ENCODE measurements around the gene GNAL.

Gene GNAL

DNA sequence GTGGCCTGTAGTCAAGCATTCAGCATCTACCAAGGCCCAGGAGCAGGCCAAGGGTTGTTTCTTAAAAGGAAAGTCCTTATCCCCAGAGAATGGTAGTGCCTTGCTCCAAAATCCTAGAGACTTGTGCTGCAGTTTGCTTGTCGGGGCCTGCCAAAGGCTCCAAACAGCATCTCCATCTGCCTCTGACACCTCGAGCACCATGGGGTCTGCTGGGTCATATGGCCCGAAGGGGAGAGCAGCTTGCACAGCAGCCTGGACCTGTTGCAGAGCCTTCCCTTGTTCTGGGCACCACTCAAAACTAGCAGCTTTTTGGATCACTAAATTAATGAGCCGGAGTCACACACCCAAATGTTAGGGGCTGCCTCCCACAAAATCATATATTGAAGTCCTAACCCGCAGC is 35.7 kb downstream of the GNAL start:
- ATAC-seq, result no peak
- DNase-seq, result no peak

DNA sequence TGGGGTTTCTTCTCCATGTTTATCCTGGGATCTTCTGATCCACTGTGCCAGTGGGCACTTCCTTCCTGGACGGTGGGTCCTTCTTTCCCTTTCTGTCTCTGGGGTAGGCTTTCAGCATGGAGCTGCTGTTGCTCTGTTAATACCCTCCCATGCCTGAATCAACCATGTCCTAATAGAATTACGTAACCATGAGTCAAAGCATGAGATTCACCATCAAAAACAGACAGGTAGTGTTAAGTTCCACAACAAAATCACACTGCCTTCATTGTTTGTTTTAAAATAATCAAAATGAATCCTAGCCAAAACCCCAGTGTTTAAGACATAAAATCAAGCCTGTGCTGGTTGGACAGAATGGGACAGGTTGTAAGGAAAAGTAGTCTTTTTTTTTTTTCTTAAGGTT is 37.5 kb downstream of the GNAL start:
- DNase-seq (no peak), ATAC-seq (no peak)

DNA sequence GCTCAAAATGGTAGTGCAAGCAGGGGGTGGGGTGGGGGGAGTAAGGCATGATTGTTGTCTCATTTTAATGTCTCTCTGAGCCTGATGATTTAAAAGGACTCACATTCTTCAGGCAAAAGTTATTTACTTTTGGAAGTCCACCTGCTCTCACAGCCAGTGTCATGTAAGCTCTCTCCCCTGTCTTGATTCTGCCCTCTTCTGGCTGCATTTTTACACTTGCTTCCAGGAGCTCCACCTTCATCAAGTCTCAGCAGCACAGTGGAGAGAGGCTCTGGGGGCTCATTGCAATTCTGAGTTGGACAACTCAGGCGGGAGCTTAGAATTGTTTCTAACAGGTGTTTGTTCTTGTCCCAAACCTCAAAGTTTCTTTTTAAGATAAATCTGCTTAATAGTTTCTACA is 39.2 kb downstream of the GNAL start:
- DNase-seq, result no peak
- ATAC-seq, result no peak

DNA sequence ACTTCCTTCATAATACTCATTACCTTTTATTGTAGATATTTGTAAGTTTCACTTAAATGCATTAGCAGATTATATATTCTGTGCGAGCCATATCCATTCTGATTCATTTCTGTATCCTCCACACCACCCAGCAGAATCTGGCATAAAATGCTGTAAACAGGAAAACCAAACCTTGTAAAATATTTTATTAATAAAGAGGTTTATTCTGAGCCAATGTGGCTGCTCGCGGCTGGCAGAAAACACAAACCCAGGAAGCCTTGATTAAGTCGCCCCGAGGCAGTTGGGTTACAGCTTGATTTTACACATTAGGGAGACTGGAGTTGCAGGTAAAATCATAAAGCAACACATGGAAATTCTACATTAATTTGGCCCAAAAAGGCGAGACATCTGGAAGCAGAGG is 40.5 kb downstream of the GNAL start:
- no peak for ATAC-seq

DNA sequence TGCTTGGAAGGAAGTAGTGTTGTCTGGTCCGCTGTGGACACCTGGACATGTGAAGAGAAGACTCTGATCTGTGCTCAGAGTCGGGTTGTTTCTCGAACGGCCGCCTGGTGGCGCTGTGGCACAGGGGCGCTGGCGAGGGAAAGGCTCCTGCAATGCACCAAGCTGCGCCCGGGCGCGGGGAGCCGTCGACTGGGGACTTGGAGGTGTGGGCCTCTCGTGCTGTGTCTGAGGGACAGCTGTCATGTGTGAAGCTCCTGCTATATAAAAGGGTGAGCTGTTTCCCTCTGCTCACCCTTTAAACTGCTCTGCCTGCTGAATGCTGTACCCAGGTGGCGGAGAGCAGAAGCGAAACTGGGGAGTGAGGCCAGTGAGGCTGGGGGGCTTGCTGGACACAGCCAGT is 44.0 kb downstream of the GNAL start:
- DNase-seq (peak; percentile 80), ATAC-seq (peak; percentile 84)

More for the DNA sequence above, 40.5 kb downstream of the GNAL start:
- no peak for DNase-seq

DNA sequence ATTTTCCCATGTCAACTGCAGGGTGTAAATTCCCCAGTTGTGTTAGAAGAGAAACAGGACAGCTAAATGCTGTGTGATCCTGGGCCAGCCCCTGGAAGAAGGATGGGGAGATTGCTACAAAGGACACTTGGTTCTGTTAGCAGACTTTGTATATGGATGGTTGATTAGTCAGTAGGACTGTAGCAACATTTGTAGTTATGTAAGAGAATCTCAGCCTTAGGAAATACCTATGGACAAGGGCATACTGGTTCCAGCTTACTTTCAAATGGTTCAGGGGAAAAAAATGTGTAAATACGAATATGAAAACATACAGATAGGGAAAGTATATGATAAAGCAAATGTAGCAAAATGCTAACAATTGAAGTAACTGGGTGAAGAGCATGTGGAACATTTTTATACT is 47.6 kb downstream of the GNAL start:
- no peak for ATAC-seq
- no peak for DNase-seq

DNA sequence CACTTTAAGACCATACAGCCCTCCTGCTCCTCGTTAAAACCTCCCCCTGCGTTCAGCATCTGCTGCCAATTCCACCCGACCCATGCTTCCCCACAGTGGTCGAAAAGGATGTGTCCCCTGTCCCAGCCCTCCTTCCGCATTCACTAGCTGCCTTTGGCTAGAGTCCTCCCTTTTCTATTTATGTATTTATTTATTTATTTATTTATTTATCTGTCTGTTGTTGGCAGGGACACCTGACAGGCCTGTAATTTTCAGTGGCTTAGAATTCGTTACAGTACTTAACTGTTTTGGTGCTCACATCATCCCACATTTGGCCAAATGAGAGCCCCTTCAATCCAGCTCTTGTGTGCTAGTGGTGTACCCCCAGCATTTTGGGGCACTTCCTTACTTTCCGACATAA is 50.8 kb downstream of the GNAL start:
- ATAC-seq (no peak), DNase-seq (no peak)

DNA sequence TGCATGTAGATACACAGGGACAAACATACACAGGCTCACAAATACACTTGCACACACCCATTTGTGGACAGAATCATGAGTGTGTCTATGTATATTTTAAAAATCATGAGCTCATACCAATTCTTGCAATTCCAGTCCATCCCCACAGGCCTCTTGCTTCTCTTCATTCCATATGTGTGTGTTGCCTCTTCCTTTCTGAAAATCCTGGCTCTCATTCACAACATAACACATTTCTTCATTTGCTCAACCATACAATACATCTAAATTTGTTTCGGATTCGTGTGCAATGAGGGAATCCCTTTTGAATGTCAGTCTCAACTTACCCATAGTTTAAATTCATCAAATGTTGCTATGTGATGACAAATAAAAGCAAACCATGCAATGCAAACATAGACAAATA is 51.4 kb downstream of the GNAL start:
- DNase-seq, result no peak
- no peak for ATAC-seq

DNA sequence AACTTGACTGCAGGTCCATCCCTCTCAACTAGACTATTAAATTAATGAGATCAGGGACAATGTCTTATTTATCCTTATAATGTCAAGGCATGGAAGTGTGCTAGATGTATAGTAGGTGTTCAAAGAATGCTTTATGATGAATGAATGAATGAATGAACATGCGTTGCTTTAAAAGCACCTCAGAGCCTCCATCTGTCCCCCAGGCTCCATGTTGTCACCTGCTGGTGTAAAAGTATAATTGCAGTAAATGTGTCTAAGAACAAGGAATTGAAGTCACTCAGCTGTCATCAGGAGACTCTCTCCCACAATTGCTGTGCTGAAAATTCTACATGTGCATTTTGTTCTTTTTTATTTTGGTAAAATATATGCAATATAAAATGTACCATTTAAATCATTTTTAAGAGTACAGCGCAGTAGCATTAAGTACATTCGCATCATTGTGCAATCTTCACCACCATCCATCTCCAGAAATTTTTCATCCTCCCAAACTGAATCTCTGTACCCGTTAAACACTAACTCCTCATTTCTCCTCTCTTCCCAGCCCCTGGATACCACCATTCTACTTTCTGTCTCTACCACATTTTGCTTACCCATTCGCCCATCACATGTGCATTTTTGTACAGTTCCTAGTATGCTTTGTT is 52.6 kb downstream of the GNAL start:
- ATAC-seq, result no peak
- DNase-seq, result no peak

DNA sequence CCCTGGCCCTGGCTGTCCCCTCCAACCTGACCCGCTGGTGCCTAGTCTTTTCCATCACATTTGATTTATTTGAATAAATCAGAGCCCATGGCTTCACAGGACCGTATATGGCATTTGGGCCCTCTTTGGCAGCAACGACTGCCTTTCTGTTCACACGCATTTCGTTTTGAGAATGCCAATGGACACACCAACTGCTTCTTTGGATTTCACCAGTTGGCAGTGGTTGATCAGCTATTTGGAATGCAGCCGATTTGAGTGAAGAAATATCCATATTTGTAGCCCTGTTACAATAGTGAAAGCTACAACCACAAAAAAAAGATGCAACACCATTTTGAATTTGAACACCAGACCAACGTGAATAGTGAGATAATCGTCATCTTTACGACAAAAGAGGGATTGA is 56.5 kb downstream of the GNAL start:
- ATAC-seq (no peak), DNase-seq (no peak)

DNA sequence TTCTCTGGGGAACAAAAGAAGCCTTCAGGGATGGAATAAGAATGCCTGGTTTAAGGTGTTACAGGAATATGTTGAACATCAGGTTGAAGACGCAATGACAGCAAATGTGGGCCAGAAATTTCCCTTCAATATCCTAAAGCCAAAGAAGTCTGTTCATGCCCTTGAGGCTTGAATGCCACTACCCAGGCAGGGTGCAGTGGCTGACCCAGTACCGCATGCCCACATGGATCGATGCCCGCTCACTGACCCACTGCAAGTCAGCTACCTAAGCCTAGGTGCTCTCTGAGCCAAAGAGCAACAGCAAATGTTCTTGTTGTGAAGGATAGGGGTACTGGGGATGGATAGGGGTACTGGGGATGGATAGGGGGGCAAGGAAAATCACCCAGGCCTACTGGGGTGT is 58.2 kb downstream of the GNAL start:
- DNase-seq (no peak), ATAC-seq (no peak)

DNA sequence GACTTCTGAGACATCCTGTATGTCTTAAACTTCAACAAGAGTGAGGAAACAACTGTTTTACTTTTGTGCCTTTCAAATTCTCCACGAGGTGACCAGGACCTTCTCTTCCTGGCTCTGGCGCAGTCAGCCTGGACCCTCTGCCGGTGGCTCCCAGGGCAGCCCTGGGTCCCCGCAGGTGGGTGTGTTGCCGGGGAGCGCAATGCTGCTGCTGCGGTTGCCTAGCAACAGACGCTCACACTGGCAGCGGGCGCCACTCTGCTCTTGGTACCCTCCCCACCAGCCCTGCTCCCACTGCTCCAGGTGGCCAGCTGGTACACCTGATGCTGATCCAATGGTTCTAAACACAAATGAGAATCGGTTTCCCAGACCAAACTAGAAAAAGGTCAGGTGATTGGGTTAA is 58.7 kb downstream of the GNAL start:
- no peak for DNase-seq
- ATAC-seq, result no peak

DNA sequence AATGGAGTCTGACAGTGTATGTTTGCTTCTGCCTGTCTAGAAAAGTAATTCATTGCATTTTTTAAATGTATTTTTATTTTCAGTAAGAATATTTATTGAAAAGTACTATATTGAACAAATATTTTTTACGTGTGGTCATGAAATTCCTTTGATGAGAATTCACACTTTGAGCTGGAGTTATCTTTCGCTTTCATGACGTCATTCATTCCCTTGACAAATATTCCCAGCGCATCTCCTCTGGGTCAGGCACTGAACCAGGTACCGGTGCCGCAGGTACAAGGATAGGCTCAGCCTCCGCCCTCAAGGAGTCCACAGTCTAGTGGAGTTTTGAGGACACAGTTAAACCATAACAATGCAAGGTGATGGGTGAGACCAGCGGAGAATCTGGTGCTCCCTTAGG is 60.2 kb downstream of the GNAL start:
- no peak for DNase-seq
- no peak for ATAC-seq

DNA sequence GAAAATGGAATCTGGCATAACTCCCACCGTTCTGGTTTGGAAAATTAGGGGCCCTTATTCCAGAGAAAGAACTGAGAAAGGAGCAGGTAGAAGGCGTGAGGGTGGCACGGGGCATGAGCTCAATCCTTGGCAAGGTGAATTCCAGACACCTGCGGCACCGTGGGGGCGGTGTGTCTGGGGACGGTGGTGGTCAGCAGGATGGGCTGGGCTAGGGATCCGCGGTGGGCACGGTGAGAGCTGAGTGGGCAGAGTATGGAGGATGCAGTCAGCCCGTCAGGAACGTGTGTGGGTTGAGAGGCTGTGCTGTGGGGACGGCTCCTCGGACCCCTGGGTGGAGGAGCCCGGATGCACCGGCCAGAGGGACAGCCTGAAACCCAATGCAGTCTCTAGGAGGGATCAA is 61.1 kb downstream of the GNAL start:
- DNase-seq, result no peak
- ATAC-seq, result no peak

DNA sequence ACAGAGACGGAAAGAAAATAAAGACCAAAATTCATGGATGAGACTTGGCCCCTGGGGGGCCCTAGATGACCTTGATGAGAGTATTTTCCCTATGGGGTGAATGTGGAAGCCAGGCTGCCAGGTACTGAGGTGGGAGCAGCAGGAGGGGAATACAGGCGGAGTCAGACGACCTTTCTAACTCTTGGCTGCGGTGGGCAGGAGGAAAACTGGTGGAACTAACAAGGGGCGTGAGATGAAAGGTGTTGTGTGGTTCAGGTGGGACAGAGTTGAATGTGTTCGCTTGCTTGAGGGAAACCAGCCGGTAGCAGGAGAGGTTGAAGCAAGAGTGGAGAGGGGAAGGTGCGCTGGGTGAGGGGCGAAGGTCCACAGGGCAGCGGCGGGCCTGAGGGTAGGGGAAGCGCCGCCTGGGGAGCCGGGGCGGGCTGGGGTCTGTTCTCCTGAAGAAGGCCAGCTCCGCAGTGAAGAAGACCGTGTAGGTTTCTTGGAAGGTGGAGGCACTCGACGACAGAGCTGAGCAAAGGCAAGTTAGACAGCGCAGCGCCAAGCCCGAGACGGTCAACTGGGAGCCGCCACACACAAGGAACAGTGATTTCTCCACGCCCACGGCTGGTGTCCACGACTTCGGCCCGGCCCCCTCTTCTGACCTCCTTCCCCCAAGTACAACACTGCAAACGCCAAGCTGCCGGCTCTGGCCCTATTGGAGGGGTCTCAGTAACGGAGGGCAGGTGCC is 61.7 kb downstream of the GNAL start:
- ATAC-seq (no peak), DNase-seq (no peak)

DNA sequence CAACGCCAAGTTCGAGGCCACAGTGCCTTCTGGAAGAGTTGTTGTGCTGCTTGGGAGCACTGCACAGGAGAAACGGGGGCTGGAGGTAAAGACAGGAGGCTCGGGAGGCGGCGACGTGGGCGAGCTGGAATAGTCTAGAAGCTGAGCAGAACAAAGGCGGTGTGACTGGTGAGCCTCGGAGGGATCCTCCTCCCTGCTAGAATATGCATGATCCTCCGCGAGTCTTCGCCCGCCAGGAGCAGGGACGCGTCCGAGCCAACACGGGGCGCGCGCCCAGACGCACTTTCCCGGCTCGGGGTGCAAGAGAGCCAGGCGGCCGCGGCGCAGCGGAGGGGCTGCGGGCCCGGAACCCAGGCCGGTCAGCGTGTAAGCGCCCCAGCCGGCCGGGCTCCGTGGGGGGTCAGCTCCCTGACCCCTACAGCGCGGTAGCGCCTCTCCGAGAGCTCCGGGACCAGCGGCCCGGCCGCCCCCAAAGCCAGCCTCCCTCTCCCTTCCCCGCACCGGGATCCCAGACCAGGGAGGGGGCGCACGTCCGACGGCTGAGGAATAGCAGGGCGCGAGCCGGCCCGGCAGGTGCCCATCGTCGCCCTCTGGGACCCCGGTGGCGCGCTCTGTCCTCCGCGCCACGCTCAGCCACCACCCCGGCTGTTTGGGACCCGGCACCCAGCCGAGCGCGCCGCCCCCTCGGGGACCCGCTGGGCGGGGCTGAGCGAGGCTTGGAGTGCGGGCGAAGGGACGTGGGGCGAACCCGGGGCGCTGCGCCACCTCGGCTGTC is 62.5 kb downstream of the GNAL start:
- DNase-seq (no peak), ATAC-seq (no peak)

DNA sequence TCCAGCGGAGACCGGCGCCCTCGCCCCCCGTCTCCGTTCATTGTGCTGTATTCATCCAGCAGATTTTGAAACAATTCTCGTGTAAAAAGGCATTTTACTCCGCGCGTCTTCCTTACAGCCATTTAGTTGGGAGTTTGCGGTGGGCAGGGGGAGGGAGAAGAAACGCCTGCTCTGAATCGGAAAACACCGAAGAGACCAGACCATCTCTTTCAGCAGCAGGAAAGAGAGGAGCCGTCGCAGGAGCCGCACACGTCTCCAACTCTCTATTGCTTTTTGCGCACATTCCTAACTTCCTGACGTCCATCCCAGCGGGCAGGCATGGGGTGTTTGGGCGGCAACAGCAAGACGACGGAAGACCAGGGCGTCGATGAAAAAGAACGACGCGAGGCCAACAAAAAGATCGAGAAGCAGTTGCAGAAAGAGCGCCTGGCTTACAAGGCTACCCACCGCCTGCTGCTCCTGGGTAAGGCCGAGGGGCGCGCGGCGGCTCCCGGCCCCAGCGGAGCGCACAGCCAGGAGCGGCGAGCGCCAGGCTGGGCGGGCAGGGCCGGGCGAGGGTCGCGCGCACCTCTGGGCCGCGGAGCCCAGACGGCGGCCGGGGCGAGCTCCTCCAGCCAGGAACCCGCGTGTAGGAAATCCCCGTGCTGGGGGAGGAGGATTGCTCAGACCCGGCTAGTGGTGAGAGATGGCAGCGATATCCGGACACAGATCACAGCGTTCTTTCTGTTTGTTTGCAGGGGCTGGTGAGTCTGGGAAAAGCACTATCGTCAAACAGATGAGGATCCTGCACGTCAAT is 63.2 kb downstream of the GNAL start:
- peak; percentile 14 for DNase-seq

DNA sequence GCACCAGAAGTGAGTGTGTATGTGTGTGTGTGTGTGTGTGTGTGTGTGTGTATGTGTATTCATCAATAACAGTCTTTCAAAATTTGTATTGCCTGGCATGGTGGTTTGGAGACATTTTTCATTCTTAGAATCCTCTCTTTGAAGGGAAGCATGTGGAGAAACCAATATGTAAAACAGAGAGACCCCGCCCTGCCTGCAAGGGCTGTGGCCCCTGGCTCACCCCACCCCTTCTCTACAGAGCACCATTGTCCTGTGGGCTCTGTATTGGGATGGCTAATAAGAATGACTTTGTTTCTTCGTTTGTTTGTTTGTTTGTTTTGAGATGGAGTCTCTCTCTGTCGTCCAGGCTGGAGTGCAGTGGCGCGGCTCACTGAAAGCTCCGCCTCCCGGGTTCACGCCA is 65.9 kb downstream of the GNAL start:
- DNase-seq (no peak), ATAC-seq (no peak)

More for the DNA sequence above, 63.2 kb downstream of the GNAL start:
- no peak for ATAC-seq

DNA sequence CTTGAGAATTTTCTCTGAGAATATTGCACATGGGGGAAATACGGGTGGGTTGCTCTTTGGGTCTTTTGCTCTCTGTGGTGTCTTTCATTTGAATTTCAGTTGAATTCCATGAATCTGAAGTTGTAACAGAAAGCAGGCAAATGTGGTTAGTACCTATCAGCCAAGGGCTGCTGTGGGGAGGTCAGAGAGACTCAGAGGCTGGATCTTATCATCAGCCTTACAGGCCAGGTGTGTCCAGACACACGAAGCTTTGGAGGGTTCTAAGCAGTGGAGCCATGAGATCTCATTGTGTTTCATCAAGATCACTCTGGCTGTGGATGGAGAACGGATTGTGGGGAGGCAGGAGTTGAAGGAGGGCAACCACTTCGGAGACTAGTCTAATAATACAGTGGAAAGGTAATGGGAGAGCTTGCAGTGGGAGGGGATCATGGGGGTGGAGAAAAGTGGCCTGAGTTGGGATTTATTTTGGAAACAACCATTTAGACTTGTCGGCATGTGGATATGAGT is 68.1 kb downstream of the GNAL start:
- ATAC-seq (no peak), DNase-seq (no peak)

DNA sequence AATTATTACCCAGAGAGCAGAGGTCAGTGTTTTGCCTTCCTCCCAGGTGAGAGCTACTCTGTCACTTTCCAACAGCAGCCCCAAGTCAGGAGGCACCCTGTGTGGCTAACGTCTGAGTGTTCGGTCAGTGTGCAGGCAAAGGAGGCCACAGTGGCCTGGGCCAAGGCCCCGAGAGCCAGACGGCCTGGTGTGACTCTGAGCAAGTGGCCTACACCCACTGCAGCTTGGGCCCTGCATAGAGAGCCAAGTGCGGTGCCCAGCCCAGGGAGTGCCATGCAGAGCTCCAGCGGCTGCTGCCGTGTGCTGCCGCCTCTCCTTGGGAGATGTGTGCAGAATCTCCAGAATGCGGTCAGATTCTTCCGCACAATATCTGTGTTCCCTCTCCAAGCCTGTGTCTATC is 70.4 kb downstream of the GNAL start:
- ATAC-seq (peak; percentile 28), DNase-seq (no peak)

DNA sequence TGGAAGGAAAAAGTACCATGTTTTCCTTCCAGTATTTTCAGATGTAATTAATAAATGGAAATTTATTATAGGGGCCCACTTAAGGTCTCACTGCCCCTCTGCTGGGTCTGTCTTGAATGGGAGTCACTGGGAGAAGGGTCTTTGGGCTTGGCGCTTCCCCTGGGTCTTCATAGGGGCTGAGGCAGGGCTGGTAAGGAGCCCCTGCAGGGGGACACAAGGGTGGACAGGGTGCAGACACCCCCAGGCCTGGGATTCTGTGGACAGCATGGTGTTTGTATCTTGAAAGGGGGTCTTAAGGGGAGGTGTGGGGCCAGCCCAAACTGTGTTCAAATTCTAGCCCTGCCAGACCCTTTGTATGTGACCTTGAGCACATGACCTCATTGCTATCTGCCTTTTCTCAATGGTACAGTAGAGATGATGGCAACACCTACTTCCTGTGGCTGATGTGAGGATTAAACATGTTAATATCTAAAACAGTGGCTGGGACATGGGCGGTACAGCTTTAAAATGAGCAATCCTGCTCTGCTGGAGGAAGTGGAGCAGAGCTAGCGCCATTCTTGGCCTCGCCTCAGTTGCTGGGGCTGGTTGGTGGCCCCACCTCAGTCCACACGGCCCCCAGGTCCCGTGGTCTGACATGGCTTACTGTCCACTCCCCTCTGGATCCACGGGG is 71.6 kb downstream of the GNAL start:
- ATAC-seq (no peak), DNase-seq (no peak)

DNA sequence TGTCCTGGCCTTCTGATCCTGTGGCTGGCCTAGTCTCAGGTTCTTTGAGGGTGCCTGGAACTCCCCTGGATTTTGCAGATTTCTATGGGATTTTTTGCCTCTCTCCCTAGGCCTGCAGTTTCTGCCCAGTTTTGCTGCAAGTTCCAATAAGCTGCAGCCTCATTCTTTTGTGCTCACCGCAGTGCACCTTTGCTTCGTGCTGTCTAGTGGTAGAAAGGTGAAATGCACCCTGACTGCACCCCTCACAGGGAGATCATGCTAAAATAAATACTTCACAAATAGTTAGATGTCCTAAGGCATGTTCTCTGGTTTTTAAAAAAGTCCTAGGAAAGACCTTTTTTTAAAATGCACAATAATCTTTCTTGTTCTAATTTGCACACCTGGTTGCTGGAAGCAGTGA is 72.5 kb downstream of the GNAL start:
- ATAC-seq, result no peak

More for the DNA sequence above, 72.5 kb downstream of the GNAL start:
- DNase-seq, result no peak

Measured in stimulated activated naive CD8-positive, alpha-beta T cell treated with anti-CD3 and anti-CD28 coated beads, Interleukin-15, Interleukin-2, amounts not matched to agents 100 U/mL and 50 U/mL, for 24 hours (primary cell).